NB4 (cell line): Measurements from ENCODE around the gene GPRIN2.
"Not testable (repeated sequence)": the region's sequence is repeated elsewhere in the genome, so short reads cannot be mapped to it uniquely, and the experiment has no call there.

Experiments used
- DNase-seq: peaks from one replicate; pipeline ENCODE4 v3.0.0; 2010; ENCODE audit warnings: low read depth
- H3K4me3 ChIP-seq: one replicate; pipeline ENCODE4 v1.5.1; 2011; ENCODE audit warnings: mild to moderate bottlenecking, low read depth, low read length, moderate library complexity
- CTCF ChIP-seq: IDR thresholded peaks from one replicate; pipeline ENCODE4 v1.5.1; 2012; ENCODE audit warnings: low read depth, low read length
- MAX ChIP-seq: IDR thresholded peaks from 2 replicates; pipeline ENCODE4 v1.6.1; 2011; ENCODE audit warnings: low read depth, low read length
- MYC ChIP-seq: IDR thresholded peaks from 2 replicates; pipeline ENCODE4 v1.6.1; 2011; ENCODE audit warnings: low read depth, low read length
- POLR2A ChIP-seq: IDR thresholded peaks from 2 replicates; pipeline ENCODE4 v1.6.1; 2011; ENCODE audit warnings: mild to moderate bottlenecking; ENCODE audit not compliant: insufficient read length; ENCODE audit errors: extremely low read depth

The GPRIN2 gene

GRCh38 chr10:46556515-46557318 lies at the start of gene GPRIN2:
Gene GPRIN2 (minus strand): TSS chr10:46556658. CDS start chr10:46550736, 5,922 bp downstream.
- TF ChIP-seq CTCF (no peak), MAX (no peak), MYC (no peak), POLR2A (no peak)
- no peak within 1 kb of the TSS for H3K4me3 ChIP-seq
- DNase-seq, result no peak

DNA sequence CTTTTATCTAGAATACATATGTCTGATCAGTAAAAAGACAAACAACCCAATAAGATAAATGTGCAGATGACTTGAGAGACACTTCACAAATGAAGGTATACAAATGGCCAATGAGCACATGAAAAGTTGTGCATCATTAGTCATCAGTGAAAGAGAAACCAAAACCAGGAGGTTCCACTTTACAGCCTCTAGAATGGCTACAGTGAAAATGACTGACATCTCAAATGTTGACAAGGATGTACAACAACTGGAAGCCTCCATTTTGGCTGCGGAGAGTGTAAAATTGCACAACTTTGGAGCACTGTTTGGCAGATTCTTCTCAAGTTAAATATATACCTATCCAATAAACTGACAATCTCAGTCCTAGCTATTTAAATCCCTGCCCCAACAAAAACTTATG lies 44.1 kb upstream of the GPRIN2 start:
- DNase-seq, H3K4me3 ChIP-seq: not testable (repeated sequence)

GRCh38 chr10:46597616-46598246 lies 41.3 kb upstream of the GPRIN2 start:
- DNase-seq, result peak; percentile 1
- not testable (repeated sequence) for H3K4me3 ChIP-seq

GRCh38 chr10:46596570-46596969 lies 40.1 kb upstream of the GPRIN2 start:
- DNase-seq, H3K4me3 ChIP-seq: not testable (repeated sequence)

DNA sequence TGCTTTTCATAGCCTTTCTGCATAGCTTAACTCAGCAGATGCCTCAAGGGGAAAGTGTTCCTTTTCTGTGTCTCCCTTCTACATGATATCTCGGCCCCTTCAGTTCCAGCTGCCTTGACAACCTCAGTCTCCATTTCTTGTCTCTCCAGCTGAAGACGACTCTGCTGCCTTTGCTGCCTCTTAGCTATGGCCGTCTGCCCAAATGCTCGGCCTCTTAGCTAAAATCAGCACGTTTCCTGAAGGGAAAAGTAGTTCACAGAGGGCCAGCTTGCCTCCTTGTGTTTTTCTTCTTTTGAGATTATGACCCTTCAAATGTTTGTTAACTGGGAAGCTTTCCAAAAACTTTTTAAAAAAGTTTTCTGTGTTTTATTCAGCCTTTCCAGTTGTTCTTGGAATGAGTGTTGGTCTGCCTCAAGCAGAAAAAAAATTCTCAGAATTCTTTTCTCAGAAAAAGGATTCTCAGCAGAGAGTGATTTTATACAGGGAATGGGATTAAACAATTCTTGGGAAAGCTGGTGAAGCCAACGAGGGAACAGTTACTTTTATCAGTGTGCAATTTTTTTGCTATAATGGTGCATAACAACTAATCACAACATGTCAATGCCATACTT lies 38.1 kb upstream of the GPRIN2 start:
- not testable (repeated sequence) for DNase-seq, H3K4me3 ChIP-seq

DNA sequence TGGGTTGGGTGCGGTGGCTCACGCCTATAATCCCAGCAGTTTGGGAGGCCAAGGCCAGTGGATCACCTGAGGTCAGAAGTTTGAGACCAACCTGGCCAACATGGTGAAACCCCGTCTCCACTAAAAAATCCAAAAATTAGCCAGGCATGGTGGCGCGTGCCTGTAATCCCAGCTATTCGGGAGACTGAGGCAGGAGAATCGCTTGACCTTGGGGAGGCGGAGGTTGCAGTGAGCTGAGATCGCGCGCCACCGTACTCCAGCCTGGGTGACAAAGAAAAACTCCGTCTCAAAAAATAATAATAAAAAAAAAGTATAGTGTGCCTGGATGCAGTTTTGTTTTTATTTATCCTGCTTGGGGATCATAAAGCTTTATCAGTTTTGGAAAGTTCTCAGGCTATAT lies 36.8 kb upstream of the GPRIN2 start:
- H3K4me3 ChIP-seq, DNase-seq: not testable (repeated sequence)

- not testable (repeated sequence) for H3K4me3 ChIP-seq, DNase-seq
Measured at GRCh38 chr10:46591053-46591452, 34.6 kb upstream of the GPRIN2 start.

DNA sequence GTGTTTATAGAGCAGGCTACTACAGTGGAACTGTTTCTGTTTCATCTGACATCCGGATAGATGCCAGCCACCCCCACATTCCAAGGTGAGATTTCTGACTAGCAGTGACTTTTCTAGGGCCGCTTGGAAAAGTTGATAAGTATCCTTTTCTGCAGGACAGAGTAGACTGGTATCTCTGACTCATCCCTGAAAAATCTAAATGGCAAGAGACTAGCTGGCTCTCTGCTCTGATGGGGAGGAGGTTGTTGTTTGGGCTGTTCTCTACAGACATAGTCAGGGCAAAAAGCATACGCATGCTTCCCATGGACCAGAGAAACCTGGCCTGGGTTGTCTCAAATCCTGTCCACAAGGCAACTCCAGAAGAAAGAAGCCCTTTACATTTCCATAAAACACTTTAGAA lies 33.1 kb upstream of the GPRIN2 start:
- H3K4me3 ChIP-seq, DNase-seq: not testable (repeated sequence)

GRCh38 chr10:46588221-46588620 lies 31.8 kb upstream of the GPRIN2 start:
- DNase-seq, result not testable (repeated sequence)

GRCh38 chr10:46587546-46587945 lies 31.1 kb upstream of the GPRIN2 start:
- DNase-seq, H3K4me3 ChIP-seq: not testable (repeated sequence)

More at GRCh38 chr10:46588221-46588620, 31.8 kb upstream of the GPRIN2 start:
- not testable (repeated sequence) for H3K4me3 ChIP-seq

DNA sequence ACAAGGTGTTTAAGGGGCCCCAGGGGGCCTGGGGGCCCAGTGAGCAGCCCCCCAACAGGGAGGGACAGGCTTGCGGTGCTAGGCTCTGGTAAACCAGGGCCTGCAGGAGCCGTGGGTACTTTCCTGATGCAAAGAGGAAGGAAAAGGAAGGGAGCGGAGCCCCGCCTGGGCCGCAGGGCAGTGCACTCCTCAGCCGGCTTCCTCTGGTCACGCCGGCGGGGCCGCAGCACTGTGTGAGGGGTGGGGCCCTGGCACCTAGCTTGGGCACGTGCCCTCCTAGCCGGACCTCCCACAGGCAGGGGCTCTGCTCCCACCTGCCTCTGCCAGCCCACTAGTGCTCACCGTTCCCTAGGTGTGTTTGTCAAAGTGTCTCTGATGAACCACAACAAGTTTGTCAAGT lies 28.8 kb upstream of the GPRIN2 start:
- not testable (repeated sequence) for DNase-seq, H3K4me3 ChIP-seq

GRCh38 chr10:46584196-46584595 lies 27.7 kb upstream of the GPRIN2 start:
- not testable (repeated sequence) for DNase-seq, H3K4me3 ChIP-seq

DNA sequence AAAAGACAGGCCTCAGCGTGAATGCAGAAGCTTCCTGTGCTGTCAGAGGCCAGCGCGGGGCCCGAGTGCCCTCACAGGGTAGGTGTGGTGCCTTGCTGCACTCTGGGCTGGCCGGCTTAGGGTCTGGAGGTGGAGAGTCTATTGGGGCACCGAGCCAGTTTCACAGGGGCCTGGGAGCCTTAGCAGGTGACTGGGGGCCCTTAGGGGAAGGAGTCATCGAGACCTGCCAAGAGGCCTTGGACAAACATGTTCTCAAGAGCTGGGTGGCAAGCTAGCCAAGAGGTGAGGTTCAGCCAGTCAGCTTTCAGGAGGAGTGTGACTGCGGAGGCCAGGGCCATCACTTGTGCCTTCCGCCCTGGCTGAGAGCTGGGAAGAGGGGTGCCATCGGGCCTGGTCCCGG lies 26.1 kb upstream of the GPRIN2 start:
- DNase-seq, result not testable (repeated sequence)

GRCh38 chr10:46581997-46582396 lies 25.5 kb upstream of the GPRIN2 start:
- H3K4me3 ChIP-seq, DNase-seq: not testable (repeated sequence)

More for the DNA sequence above, 26.1 kb upstream of the GPRIN2 start:
- not testable (repeated sequence) for H3K4me3 ChIP-seq

- DNase-seq, H3K4me3 ChIP-seq: not testable (repeated sequence)
Measured at GRCh38 chr10:46579378-46579777, 22.9 kb upstream of the GPRIN2 start.

GRCh38 chr10:46578474-46579178 lies 22.2 kb upstream of the GPRIN2 start, which contains the start of gene SYT15:
Gene SYT15 (plus strand): TSS chr10:46579128. CDS start chr10:46579169, 41 bp downstream.
- not testable (repeated sequence) for H3K4me3 ChIP-seq

More at GRCh38 chr10:46578474-46579178, 22.2 kb upstream of the GPRIN2 start, which contains the start of gene SYT15:
- DNase-seq, result not testable (repeated sequence)
